NB4 (cell line): ENCODE data around the gene VGLL4.

Experiments
- DNase-seq: peaks from one replicate; pipeline ENCODE4 v3.0.0; 2010; ENCODE audit warnings: low read depth
- H3K4me3 ChIP-seq: one replicate; pipeline ENCODE4 v1.5.1; 2011; ENCODE audit warnings: mild to moderate bottlenecking, low read depth, low read length, moderate library complexity
- CTCF ChIP-seq: IDR thresholded peaks from one replicate; pipeline ENCODE4 v1.5.1; 2012; ENCODE audit warnings: low read depth, low read length
- MAX ChIP-seq: IDR thresholded peaks from 2 replicates; pipeline ENCODE4 v1.6.1; 2011; ENCODE audit warnings: low read depth, low read length
- MYC ChIP-seq: IDR thresholded peaks from 2 replicates; pipeline ENCODE4 v1.6.1; 2011; ENCODE audit warnings: low read depth, low read length
- POLR2A ChIP-seq: IDR thresholded peaks from 2 replicates; pipeline ENCODE4 v1.6.1; 2011; ENCODE audit warnings: mild to moderate bottlenecking; ENCODE audit not compliant: insufficient read length; ENCODE audit errors: extremely low read depth

Gene VGLL4

GRCh38 chr3:11587766-11588165, 55.9 kb downstream of the VGLL4 start:
- DNase-seq: no peak
- TF ChIP-seq MYC (no peak), CTCF (no peak), MAX (no peak), POLR2A (no peak)
- H3K4me3 ChIP-seq: no peak overlapping the region

- H3K4me3 ChIP-seq: no peak overlapping the region
- TF ChIP-seq MYC (no peak), CTCF (no peak), MAX (no peak), POLR2A (no peak)
- no peak for DNase-seq
Measured at GRCh38 chr3:11584570-11584969, 59.1 kb downstream of the VGLL4 start.

GRCh38 chr3:11583638-11584046, 60.1 kb downstream of the VGLL4 start:
- DNase-seq: no peak
- no peak overlapping the region for H3K4me3 ChIP-seq
- TF ChIP-seq MAX: no peak

- TF ChIP-seq CTCF (no peak), POLR2A (no peak), MYC (no peak), MAX (no peak)
- H3K4me3 ChIP-seq: no peak overlapping the region
- no peak for DNase-seq
Measured at GRCh38 chr3:11583235-11583634, 60.5 kb downstream of the VGLL4 start.

GRCh38 chr3:11582191-11582968, 61.3 kb downstream of the VGLL4 start:
- no peak for DNase-seq
- TF ChIP-seq CTCF (no peak), MAX (no peak), POLR2A (no peak), MYC (no peak)
- H3K4me3 ChIP-seq: no peak overlapping the region

GRCh38 chr3:11581237-11582190, 62.2 kb downstream of the VGLL4 start:
- no peak overlapping the region for H3K4me3 ChIP-seq
- no peak for TF ChIP-seq MAX
- DNase-seq: no peak
